Epithelial cell of esophagus (primary cell): ENCODE measurements around the gene NSFL1C.
A peak's percentile ranks its signal among the peaks of the same experiment; 100 is the strongest.

Source experiments
- DNase-seq: peaks from one replicate; pipeline ENCODE4 v3.0.0; 2010; ENCODE audit warnings: low read depth
- H3K4me3 ChIP-seq: 2 replicates; pipeline ENCODE4 v1.5.1; 2011; ENCODE audit warnings: mild to moderate bottlenecking, low read length, control low read depth
- CTCF ChIP-seq: IDR thresholded peaks from 2 replicates; pipeline ENCODE4 v1.5.1; 2011; ENCODE audit warnings: low read depth, mild to moderate bottlenecking, low read length, control low read depth, inconsistent platforms; ENCODE audit not compliant: insufficient read depth; ENCODE audit errors: missing control alignments

NSFL1C gene

GRCh38 chr20:1486566-1486965 is 19.9 kb upstream of the NSFL1C start:
- no peak for TF ChIP-seq CTCF
- no peak overlapping the region for H3K4me3 ChIP-seq
- peak; percentile 54 for DNase-seq

- TF ChIP-seq CTCF = no peak
- peak; percentile 59 for DNase-seq
- no peak overlapping the region for H3K4me3 ChIP-seq
Observed at GRCh38 chr20:1484438-1485116, 17.9 kb upstream of the NSFL1C start.

- TF ChIP-seq CTCF = no peak
- no peak for DNase-seq
- H3K4me3 ChIP-seq = no peak overlapping the region
Observed at GRCh38 chr20:1479831-1480595, 13.4 kb upstream of the NSFL1C start.

- no peak for TF ChIP-seq CTCF
- peak; percentile 94 for DNase-seq
- peak overlapping the region; percentile 47 for H3K4me3 ChIP-seq
Observed at GRCh38 chr20:1478566-1478965, 11.9 kb upstream of the NSFL1C start.

GRCh38 chr20:1477896-1478490 is 11.3 kb upstream of the NSFL1C start:
- peak overlapping the region; percentile 47 for H3K4me3 ChIP-seq
- peak; percentile 96 for DNase-seq
- TF ChIP-seq CTCF = no peak

GRCh38 chr20:1474817-1475603 is 8.4 kb upstream of the NSFL1C start:
- peak; percentile 68 for TF ChIP-seq CTCF
- H3K4me3 ChIP-seq = no peak overlapping the region
- peak; percentile 98 for DNase-seq
